MCF 10A (cell line): ENCODE results near the gene RFC1. TPM values are rescaled to one million over a fixed set of nuclear protein-coding genes. Genes with fewer than 3 reads are reported as not detected.
A peak's percentile ranks its signal among the peaks of the same experiment; 100 is the strongest.
"Not testable (repeated sequence)": the region's sequence is repeated elsewhere in the genome, so short reads cannot be mapped to it uniquely, and the experiment has no call there.

ENCODE experiments used
- BruUV-seq: library from RNA; stranded (reverse); fragments of 400-500 nt; replicated peaks from 2 replicates; lab custom pipeline; 2021; lab: Mats Ljungman, UMichigan
- CTCF ChIA-PET: fragments of 300-600 bp; sonication (Branson Sonifier 250); formaldehyde crosslinking; extraction: SDS; loops from one replicate; lab custom pipeline; 2021; ENCODE audit warnings: antibody characterized with exemption, inconsistent platforms; lab: Yijun Ruan, JAX
- POLR2A ChIA-PET: fragments of 300-600, 350-650 bp; sonication (Branson Sonifier 250); formaldehyde crosslinking; extraction: SDS; loops from one replicate; lab custom pipeline; 2020; ENCODE audit warnings: antibody characterized with exemption, inconsistent platforms; lab: Yijun Ruan, JAX
- DNase-seq: peaks from one replicate; pipeline ENCODE4 v3.0.0-alpha.2; 2018; ENCODE audit not compliant: unreplicated experiment
- H3K27ac Mint-ChIP-seq: one replicate; pipeline ENCODE4 v1.8.0; 2022; ENCODE audit warnings: mild to moderate bottlenecking, low read depth, mixed read lengths; ENCODE audit not compliant: unreplicated experiment
- H3K27me3 Mint-ChIP-seq: one replicate; pipeline ENCODE4 v1.8.0; 2022; ENCODE audit warnings: mixed read lengths; ENCODE audit not compliant: insufficient read depth, unreplicated experiment
- H3K36me3 Mint-ChIP-seq: one replicate; pipeline ENCODE4 v1.8.0; 2022; ENCODE audit warnings: mild to moderate bottlenecking, moderate library complexity, mixed read lengths; ENCODE audit not compliant: insufficient read depth, unreplicated experiment
- H3K4me1 Mint-ChIP-seq: one replicate; pipeline ENCODE4 v1.8.0; 2022; ENCODE audit warnings: mixed read lengths; ENCODE audit not compliant: insufficient read depth, unreplicated experiment
- H3K4me3 Mint-ChIP-seq: one replicate; pipeline ENCODE4 v1.8.0; 2022; ENCODE audit warnings: mild to moderate bottlenecking, moderate library complexity, mixed read lengths; ENCODE audit not compliant: unreplicated experiment
- H3K9me3 Mint-ChIP-seq: one replicate; pipeline ENCODE4 v1.8.0; 2022; ENCODE audit warnings: mixed read lengths; ENCODE audit not compliant: unreplicated experiment
- CTCF ChIP-seq: fragments of 200-600 bp; IDR thresholded peaks from one replicate; pipeline ENCODE4 v1.8.0; 2022; ENCODE audit warnings: antibody characterized with exemption, mild to moderate bottlenecking; ENCODE audit not compliant: unreplicated experiment
- intact Hi-C: fragments of 100-400 bp; cut with micrococcal nuclease; formaldehyde crosslinking; loops from 2 replicates; pipeline ENCODE4 v1.14.1; 2022
- total RNA-seq: library from RNA; stranded (reverse); gene quantifications from 2 replicates; pipeline ENCODE4 v1.2.3, GENCODE V29; 2022

RFC1 gene
- total RNA-seq, 1 experiment from 2014 or later, result 99.5 TPM

- H3K9me3 Mint-ChIP-seq, result no peaks in the 10 kb centered on the region
- CTCF ChIA-PET, result no interaction called here
- no TSS peak for BruUV-seq
- POLR2A ChIA-PET, result interaction anchor here (0.6 kb wide), 1 partner anchor 44 kb away, joined by 5 read pairs; the partner anchor contains the start of gene RFC1
- intact Hi-C loops, result no loop called here
- H3K27me3 Mint-ChIP-seq, result no peaks in the 10 kb centered on the region
- H3K4me3 Mint-ChIP-seq, result no peak overlapping the region
- TF ChIP-seq CTCF, result peak; percentile 12
- DNase-seq, result no peak
- H3K36me3 Mint-ChIP-seq, result no peaks in the 10 kb centered on the region
- no peaks in the 10 kb centered on the region for H3K4me1 Mint-ChIP-seq
- H3K27ac Mint-ChIP-seq, result no peak overlapping the region
Observed at GRCh38 chr4:39410415-39410814, 44.3 kb upstream of the RFC1 start.

- no peak for DNase-seq
- Mint-ChIP-seq H3K4me1 (no peaks in the 10 kb centered on the region), H3K27me3 (no peaks in the 10 kb centered on the region), H3K27ac (no peak overlapping the region), H3K9me3 (no peaks in the 10 kb centered on the region), H3K4me3 (no peak overlapping the region), H3K36me3 (no peaks in the 10 kb centered on the region)
- intact Hi-C loops, result no loop called here
- ChIA-PET POLR2A (interaction anchor here (0.6 to 0.9 kb wide), 3 partner anchors 41 to 232 kb away, joined by 3 read pairs; partner anchors contain the start of gene RFC1), CTCF (interaction anchor here (1.3 kb wide), 1 partner anchor 29 kb away, joined by 3 read pairs; no protein-coding TSS in a partner anchor)
- TF ChIP-seq CTCF, result no peak
- BruUV-seq, result no TSS peak
Observed at GRCh38 chr4:39407584-39407885, 41.4 kb upstream of the RFC1 start.

GRCh38 chr4:39406763-39407583 lies 40.8 kb upstream of the RFC1 start, which contains the start of gene KLB:
Gene KLB (plus strand): TSS chr4:39406930. CDS start chr4:39406950, 20 bp downstream.
- POLR2A ChIA-PET, result interaction anchor here (0.6 to 0.8 kb wide), 3 partner anchors 41 to 377 kb away, joined by 3 to 4 read pairs (median 3); partner anchors contain the start of gene RFC1
- CTCF ChIA-PET, result interaction anchor here (1.3 kb wide), 1 partner anchor 29 kb away, joined by 3 read pairs; no protein-coding TSS in a partner anchor
- intact Hi-C loops, result no loop called here
- no peaks in the 10 kb centered on the region for H3K4me1 Mint-ChIP-seq
- no TSS peak for BruUV-seq
- H3K9me3 Mint-ChIP-seq, result no peaks in the 10 kb centered on the region
- H3K4me3 Mint-ChIP-seq, result no peak within 1 kb of the TSS
- H3K27ac Mint-ChIP-seq, result no peak within 1 kb of the TSS
- H3K36me3 Mint-ChIP-seq, result no peaks in the 10 kb centered on the region
- DNase-seq, result no peak
- H3K27me3 Mint-ChIP-seq, result no peaks in the 10 kb centered on the region
- TF ChIP-seq CTCF, result no peak

GRCh38 chr4:39401640-39402039 lies 35.5 kb upstream of the RFC1 start:
- POLR2A ChIA-PET, BruUV-seq: not testable (repeated sequence)

More at GRCh38 chr4:39401640-39402039, 35.5 kb upstream of the RFC1 start:
- H3K27me3 Mint-ChIP-seq, H3K4me1 Mint-ChIP-seq, H3K4me3 Mint-ChIP-seq, intact Hi-C loops, H3K9me3 Mint-ChIP-seq, DNase-seq, CTCF ChIA-PET, H3K36me3 Mint-ChIP-seq, H3K27ac Mint-ChIP-seq: not testable (repeated sequence)
